HepG2 (cell line): Measurements from ENCODE around the gene PRR12.

Experiments used
- CTCF ChIP-seq: sonication (generic); formaldehyde crosslinking; IDR thresholded peaks from 2 replicates; pipeline ENCODE4 v1.5.0; 2020; ENCODE audit warnings: mild to moderate bottlenecking, missing genetic modification reagents, moderate library complexity
- DDIT3 ChIP-seq: sonication (generic); formaldehyde crosslinking; IDR thresholded peaks from 2 replicates; pipeline ENCODE4 v1.4.0; 2020; ENCODE audit warnings: mild to moderate bottlenecking, missing genetic modification reagents
- DMAP1 ChIP-seq: IDR thresholded peaks from 2 replicates; pipeline ENCODE4 v1.6.1; 2016
- EED ChIP-seq: sonication (generic); formaldehyde crosslinking; IDR thresholded peaks from 2 replicates; pipeline ENCODE4 v1.5.0; 2020; ENCODE audit warnings: mild to moderate bottlenecking, missing genetic modification reagents
- EZH2 ChIP-seq: conservative IDR thresholded peaks from 2 replicates; pipeline ENCODE4 v1.6.1; 2012; ENCODE audit warnings: mild to moderate bottlenecking, low read depth, low read length, moderate library complexity
- SP4 ChIP-seq: sonication (generic); formaldehyde crosslinking; IDR thresholded peaks from 2 replicates; pipeline ENCODE4 v1.8.1; 2023; ENCODE audit warnings: mild to moderate bottlenecking, missing genetic modification reagents
- ZBTB8A ChIP-seq: sonication (generic); formaldehyde crosslinking; IDR thresholded peaks from 2 replicates; pipeline ENCODE4 v1.4.0; 2020; ENCODE audit warnings: mild to moderate bottlenecking, low read depth, missing genetic modification reagents, borderline replicate concordance
- ZNF124 ChIP-seq: sonication (generic); formaldehyde crosslinking; IDR thresholded peaks from 2 replicates; pipeline ENCODE4 v1.4.0; 2020; ENCODE audit warnings: missing genetic modification reagents

DNA sequence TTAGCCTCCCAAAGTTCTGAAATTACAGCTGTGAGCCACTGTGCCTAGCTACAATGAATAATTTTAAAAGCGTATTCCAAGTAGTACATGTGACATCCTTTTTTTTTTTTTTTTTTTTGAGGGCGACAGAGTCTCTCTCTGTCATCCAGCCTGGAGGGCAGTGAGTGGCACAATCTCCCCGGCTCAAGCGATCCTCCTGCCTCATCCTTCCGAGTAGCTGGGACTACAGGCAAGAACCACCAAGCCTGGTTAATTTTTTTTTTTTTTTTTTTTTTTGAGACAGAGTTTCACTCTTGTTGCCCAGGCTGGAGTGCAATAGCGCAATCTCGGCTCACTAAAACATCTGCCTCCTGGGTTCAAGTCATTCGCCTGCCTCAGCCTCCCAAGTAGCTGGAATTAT, 3.8 kb upstream of the PRR12 start:
- no peak for TF ChIP-seq ZBTB8A (CRISPR knock-in tag)
- no peak for TF ChIP-seq SP4
- TF ChIP-seq EED = no peak
- no peak for TF ChIP-seq DMAP1 (CRISPR knock-in tag)
- no peak for TF ChIP-seq ZNF124 (CRISPR knock-in tag)
- TF ChIP-seq EZH2 = no peak
- TF ChIP-seq CTCF (CRISPR knock-in tag) = no peak
- no peak for TF ChIP-seq DDIT3 (CRISPR knock-in tag)
